ENCODE results near the gene HOXB6.

DNA sequence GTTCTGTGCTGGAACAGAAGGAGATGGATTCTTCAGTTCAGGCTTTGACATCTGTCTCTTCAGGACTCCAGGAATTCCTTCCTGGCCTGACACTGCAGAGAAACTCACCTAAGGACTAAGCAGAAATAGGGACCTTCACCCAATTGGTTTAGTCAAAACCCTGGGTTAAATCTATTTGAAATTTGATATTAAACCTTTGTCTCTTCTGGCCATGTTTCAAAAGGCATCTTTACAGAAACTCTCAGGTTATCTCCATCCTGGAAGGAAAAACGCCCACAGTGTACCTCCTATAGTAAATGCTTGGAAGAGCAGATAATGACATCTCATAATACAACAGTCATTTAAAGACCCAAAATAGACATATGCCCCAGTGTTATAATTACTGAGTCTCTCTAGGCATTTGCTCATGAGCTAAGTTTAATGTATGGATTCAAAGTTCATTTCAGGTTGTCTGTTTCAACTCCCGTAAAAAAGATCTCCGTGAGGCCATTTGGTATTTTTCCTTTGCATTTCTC lies 21.0 kb downstream of the HOXB6 start:
- TF ChIP-seq POLR2A (IDR thresholded peaks at IDR 0.05; ENCODE audit: borderline replicate concordance, extremely low read depth, insufficient read depth, insufficient read length): no peak
- TF ChIP-seq, protein P1, sequence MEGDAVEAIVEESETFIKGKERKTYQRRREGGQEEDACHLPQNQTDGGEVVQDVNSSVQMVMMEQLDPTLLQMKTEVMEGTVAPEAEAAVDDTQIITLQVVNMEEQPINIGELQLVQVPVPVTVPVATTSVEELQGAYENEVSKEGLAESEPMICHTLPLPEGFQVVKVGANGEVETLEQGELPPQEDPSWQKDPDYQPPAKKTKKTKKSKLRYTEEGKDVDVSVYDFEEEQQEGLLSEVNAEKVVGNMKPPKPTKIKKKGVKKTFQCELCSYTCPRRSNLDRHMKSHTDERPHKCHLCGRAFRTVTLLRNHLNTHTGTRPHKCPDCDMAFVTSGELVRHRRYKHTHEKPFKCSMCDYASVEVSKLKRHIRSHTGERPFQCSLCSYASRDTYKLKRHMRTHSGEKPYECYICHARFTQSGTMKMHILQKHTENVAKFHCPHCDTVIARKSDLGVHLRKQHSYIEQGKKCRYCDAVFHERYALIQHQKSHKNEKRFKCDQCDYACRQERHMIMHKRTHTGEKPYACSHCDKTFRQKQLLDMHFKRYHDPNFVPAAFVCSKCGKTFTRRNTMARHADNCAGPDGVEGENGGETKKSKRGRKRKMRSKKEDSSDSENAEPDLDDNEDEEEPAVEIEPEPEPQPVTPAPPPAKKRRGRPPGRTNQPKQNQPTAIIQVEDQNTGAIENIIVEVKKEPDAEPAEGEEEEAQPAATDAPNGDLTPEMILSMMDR (IDR thresholded peaks at IDR 0.05 in 2 of 3, conservative IDR thresholded peaks at IDR 0.05 in 1 of 3; ENCODE audit: borderline replicate concordance in 1 of 3, insufficient read depth in 1 of 3, low read depth in 2 of 3, low read length in 2 of 3): no peak
- TF ChIP-seq ELF1 (IDR thresholded peaks at IDR 0.05; ENCODE audit: borderline replicate concordance, low read depth): no peak
- no peak for TF ChIP-seq EZH2phosphoT487 (IDR thresholded peaks at IDR 0.05; ENCODE audit: borderline replicate concordance)
- TF ChIP-seq POLR2AphosphoS5 (IDR thresholded peaks at IDR 0.05; ENCODE audit: low read depth, low read length): no peak
- no peak for TF ChIP-seq ZNF274 (IDR thresholded peaks at IDR 0.05; ENCODE audit: low read depth, low read length)
- TF ChIP-seq, protein P2, sequence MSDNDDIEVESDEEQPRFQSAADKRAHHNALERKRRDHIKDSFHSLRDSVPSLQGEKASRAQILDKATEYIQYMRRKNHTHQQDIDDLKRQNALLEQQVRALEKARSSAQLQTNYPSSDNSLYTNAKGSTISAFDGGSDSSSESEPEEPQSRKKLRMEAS (IDR thresholded peaks at IDR 0.05): no peak
- no peak for TF ChIP-seq RAD21 (IDR thresholded peaks at IDR 0.05; ENCODE audit: low read depth)
- TF ChIP-seq, protein P3, sequence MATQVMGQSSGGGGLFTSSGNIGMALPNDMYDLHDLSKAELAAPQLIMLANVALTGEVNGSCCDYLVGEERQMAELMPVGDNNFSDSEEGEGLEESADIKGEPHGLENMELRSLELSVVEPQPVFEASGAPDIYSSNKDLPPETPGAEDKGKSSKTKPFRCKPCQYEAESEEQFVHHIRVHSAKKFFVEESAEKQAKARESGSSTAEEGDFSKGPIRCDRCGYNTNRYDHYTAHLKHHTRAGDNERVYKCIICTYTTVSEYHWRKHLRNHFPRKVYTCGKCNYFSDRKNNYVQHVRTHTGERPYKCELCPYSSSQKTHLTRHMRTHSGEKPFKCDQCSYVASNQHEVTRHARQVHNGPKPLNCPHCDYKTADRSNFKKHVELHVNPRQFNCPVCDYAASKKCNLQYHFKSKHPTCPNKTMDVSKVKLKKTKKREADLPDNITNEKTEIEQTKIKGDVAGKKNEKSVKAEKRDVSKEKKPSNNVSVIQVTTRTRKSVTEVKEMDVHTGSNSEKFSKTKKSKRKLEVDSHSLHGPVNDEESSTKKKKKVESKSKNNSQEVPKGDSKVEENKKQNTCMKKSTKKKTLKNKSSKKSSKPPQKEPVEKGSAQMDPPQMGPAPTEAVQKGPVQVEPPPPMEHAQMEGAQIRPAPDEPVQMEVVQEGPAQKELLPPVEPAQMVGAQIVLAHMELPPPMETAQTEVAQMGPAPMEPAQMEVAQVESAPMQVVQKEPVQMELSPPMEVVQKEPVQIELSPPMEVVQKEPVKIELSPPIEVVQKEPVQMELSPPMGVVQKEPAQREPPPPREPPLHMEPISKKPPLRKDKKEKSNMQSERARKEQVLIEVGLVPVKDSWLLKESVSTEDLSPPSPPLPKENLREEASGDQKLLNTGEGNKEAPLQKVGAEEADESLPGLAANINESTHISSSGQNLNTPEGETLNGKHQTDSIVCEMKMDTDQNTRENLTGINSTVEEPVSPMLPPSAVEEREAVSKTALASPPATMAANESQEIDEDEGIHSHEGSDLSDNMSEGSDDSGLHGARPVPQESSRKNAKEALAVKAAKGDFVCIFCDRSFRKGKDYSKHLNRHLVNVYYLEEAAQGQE (IDR thresholded peaks at IDR 0.05; ENCODE audit: low read depth): no peak
- no peak for TF ChIP-seq EZH2 (IDR thresholded peaks at IDR 0.05)
